H1 (cell line): ENCODE data around the gene CCBE1. TPM values are rescaled to one million over a fixed set of nuclear protein-coding genes. Genes with fewer than 3 reads are reported as not detected.

Experiments used
- CTCF ChIA-PET: fragments of 300-600 bp; sonication (Branson Sonifier 250); formaldehyde crosslinking; loops from one replicate; lab custom pipeline; 2021; ENCODE audit not compliant: partially characterized antibody; lab: Charles Lee
- POLR2A ChIA-PET: fragments of 300-600 bp; sonication (Branson Sonifier 250); formaldehyde crosslinking; loops from one replicate; lab custom pipeline; 2021; ENCODE audit warnings: inconsistent platforms; ENCODE audit not compliant: partially characterized antibody; lab: Charles Lee
- DNase-seq, 2 experiments: peaks; one replicate each; pipeline versions ENCODE4 v3.0.0 to v3.0.0-alpha.2; 2010 to 2022; ENCODE audit warnings: low spot score in 2 of 2, low read depth in 1 of 2, mixed read lengths in 1 of 2
- FAIRE-seq: peaks from 2 replicates; lab custom pipeline; 2011; peaks lifted over from hg19 to GRCh38; lab: Jason Lieb, UNC
- H2AFZ ChIP-seq: 2 replicates; pipeline ENCODE4 v1.8.1; 2012; ENCODE audit warnings: low read length, inconsistent platforms
- H2AK5ac ChIP-seq: 2 replicates; pipeline ENCODE4 v1.6.1; 2013; ENCODE audit warnings: low read depth, low read length
- H2BK120ac ChIP-seq: replicated peaks from 2 replicates; pipeline ENCODE3; 2013; ENCODE audit warnings: low read depth, low read length, inconsistent platforms
- H2BK12ac ChIP-seq: 2 replicates; pipeline ENCODE4 v1.6.1; 2013; ENCODE audit warnings: low read depth, low read length
- H2BK15ac ChIP-seq: 2 replicates; pipeline ENCODE4 v1.6.1; 2013; ENCODE audit warnings: low read length
- H2BK20ac ChIP-seq: 2 replicates; pipeline ENCODE4 v1.6.1; 2013; ENCODE audit warnings: low read length
- H2BK5ac ChIP-seq: 2 replicates; pipeline ENCODE4 v1.6.1; 2013; ENCODE audit warnings: low read depth, low read length
- H3K14ac ChIP-seq: 2 replicates; pipeline ENCODE4 v1.6.1; 2013; ENCODE audit warnings: inconsistent platforms; ENCODE audit not compliant: insufficient read length
- H3K18ac ChIP-seq: 2 replicates; pipeline ENCODE4 v1.6.1; 2013; ENCODE audit warnings: low read length; ENCODE audit errors: extremely low read depth
- H3K23ac ChIP-seq: 2 replicates; pipeline ENCODE4 v1.6.1; 2013; ENCODE audit warnings: inconsistent platforms; ENCODE audit not compliant: insufficient read length
- H3K23me2 ChIP-seq: 2 replicates; pipeline ENCODE4 v1.6.1; 2013; ENCODE audit warnings: low read depth, low read length
- H3K27ac ChIP-seq: 2 replicates; pipeline ENCODE4 v1.6.1; 2011; ENCODE audit warnings: low read depth, low read length, inconsistent platforms
- H3K27me3 ChIP-seq, 4 experiments: replicated peaks in 1 of 4; 1 replicate in 1 of 4; 2 replicates in 3 of 4; pipeline versions ENCODE4 v1.6.1 to v1.8.1; 2011 to 2013; ENCODE audit warnings: low read length in 3 of 4, mild to moderate bottlenecking in 3 of 4, inconsistent platforms in 2 of 4, mixed read lengths in 2 of 4, moderate library complexity in 1 of 4; ENCODE audit not compliant: control insufficient read depth in 3 of 4, insufficient read depth in 3 of 4; ENCODE audit errors: extremely low read depth in 1 of 4
- H3K36me3 ChIP-seq, 4 experiments: 2 replicates each; pipeline versions ENCODE4 v1.6.1 to v1.8.1; 2011 to 2013; ENCODE audit warnings: mild to moderate bottlenecking in 4 of 4, low read length in 3 of 4, moderate library complexity in 2 of 4, control low read depth in 1 of 4, inconsistent platforms in 1 of 4; ENCODE audit not compliant: insufficient read depth in 4 of 4, control insufficient read depth in 2 of 4
- H3K4ac ChIP-seq: replicated peaks from 2 replicates; pipeline ENCODE3; 2013; ENCODE audit warnings: low read length, low read depth, mixed read lengths, inconsistent platforms; ENCODE audit not compliant: insufficient read length
- H3K4me1 ChIP-seq, 4 experiments: replicated peaks in 1 of 4; 1 replicate in 1 of 4; 2 replicates in 3 of 4; pipeline versions ENCODE4 v1.6.1 to v1.8.1; 2011 to 2013; ENCODE audit warnings: low read length in 3 of 4, inconsistent platforms in 2 of 4, mixed read lengths in 1 of 4; ENCODE audit not compliant: insufficient read depth in 4 of 4, control insufficient read depth in 3 of 4
- H3K4me2 ChIP-seq, 2 experiments: 2 replicates each; pipeline versions ENCODE4 v1.6.1 to v1.8.1; 2011 to 2013; ENCODE audit warnings: low read depth in 2 of 2, low read length in 2 of 2, control low read depth in 1 of 2, inconsistent platforms in 1 of 2, mild to moderate bottlenecking in 1 of 2; ENCODE audit not compliant: insufficient read depth in 1 of 2
- H3K4me3 ChIP-seq, 4 experiments: fragments of 200-600, 300-600 bp in 1 of 4; sonication (generic), shearing (Covaris generic), sonication (Bioruptor Twin) in 1 of 4; 2 replicates each; pipeline versions ENCODE4 v1.5.1 to v1.8.1; 2011 to 2016; ENCODE audit warnings: low read length in 4 of 4, low read depth in 3 of 4, control low read depth in 2 of 4, inconsistent platforms in 2 of 4, mild to moderate bottlenecking in 2 of 4, mixed read lengths in 1 of 4, moderate library complexity in 1 of 4; ENCODE audit not compliant: insufficient read depth in 2 of 4; ENCODE audit errors: extremely low read depth in 1 of 4
- H3K56ac ChIP-seq: replicated peaks from 2 replicates; pipeline ENCODE3; 2013; ENCODE audit warnings: low read depth, mild to moderate bottlenecking, mixed read lengths, low read length, inconsistent platforms; ENCODE audit not compliant: insufficient read length
- H3K79me1 ChIP-seq: 2 replicates; pipeline ENCODE4 v1.6.1; 2013; ENCODE audit warnings: low read depth, low read length, control low read depth
- H3K79me2 ChIP-seq, 2 experiments: 2 replicates each; pipeline versions ENCODE4 v1.6.1 to v1.8.1; 2012 to 2013; ENCODE audit warnings: low read length in 2 of 2, mild to moderate bottlenecking in 2 of 2, inconsistent platforms in 1 of 2; ENCODE audit not compliant: insufficient read depth in 2 of 2, control insufficient read depth in 1 of 2
- H3K9ac ChIP-seq, 4 experiments: replicated peaks in 1 of 4; 1 replicate in 1 of 4; 2 replicates in 3 of 4; pipeline versions ENCODE4 v1.6.1 to v1.8.1; 2011 to 2013; ENCODE audit warnings: low read depth in 3 of 4, low read length in 3 of 4, control low read depth in 2 of 4, mild to moderate bottlenecking in 2 of 4, moderate library complexity in 2 of 4, inconsistent platforms in 1 of 4; ENCODE audit errors: extremely low read depth in 1 of 4
- H3K9me3 ChIP-seq, 2 experiments: 2 replicates each; pipeline versions ENCODE4 v1.6.1 to v1.8.1; 2012 to 2013; ENCODE audit warnings: mild to moderate bottlenecking in 2 of 2, moderate library complexity in 2 of 2, control low read depth in 1 of 2, inconsistent platforms in 1 of 2, low read depth in 1 of 2, low read length in 1 of 2, mixed read lengths in 1 of 2; ENCODE audit not compliant: insufficient read depth in 2 of 2
- H4K20me1 ChIP-seq, 2 experiments: replicated peaks in 1 of 2; 2 replicates each; pipeline versions ENCODE3 to v1.8.1; 2011 to 2013; ENCODE audit warnings: inconsistent platforms in 2 of 2, low read length in 2 of 2, mild to moderate bottlenecking in 1 of 2; ENCODE audit not compliant: insufficient read depth in 2 of 2, control insufficient read depth in 1 of 2
- H4K5ac ChIP-seq: 2 replicates; pipeline ENCODE4 v1.6.1; 2013; ENCODE audit warnings: low read length, low read depth, mixed read lengths, inconsistent platforms; ENCODE audit not compliant: insufficient read length
- H4K8ac ChIP-seq: 2 replicates; pipeline ENCODE4 v1.8.0; 2013; ENCODE audit warnings: mild to moderate bottlenecking, moderate library complexity, low read length, inconsistent platforms; ENCODE audit not compliant: insufficient read depth; ENCODE audit errors: extremely low read depth
- H4K91ac ChIP-seq: replicated peaks from 2 replicates; pipeline ENCODE3; 2013; ENCODE audit warnings: low read length, mixed read lengths, inconsistent platforms; ENCODE audit not compliant: insufficient read length
- CHD2 ChIP-seq: IDR thresholded peaks from 2 replicates; pipeline ENCODE4 v1.6.1; 2012; ENCODE audit warnings: low read length, improper control_type of control experiment
- EZH2 ChIP-seq: fragments of 200-600 bp; sonication (generic); IDR thresholded peaks from 2 replicates; pipeline ENCODE4 v1.7.1; 2012; ENCODE audit warnings: low read depth, mild to moderate bottlenecking, moderate library complexity, low read length, inconsistent platforms; ENCODE audit not compliant: severe bottlenecking
- JUND ChIP-seq: IDR thresholded peaks from 2 replicates; pipeline ENCODE4 v1.6.1; 2011; ENCODE audit warnings: mild to moderate bottlenecking, improper control_type of control experiment, low read length
- RXRA ChIP-seq: IDR thresholded peaks from 2 replicates; pipeline ENCODE4 v1.6.1; 2011; ENCODE audit warnings: low read depth, mild to moderate bottlenecking, low read length, moderate library complexity; ENCODE audit not compliant: insufficient read depth
- SIRT6 ChIP-seq: IDR thresholded peaks from one replicate; pipeline ENCODE4 v1.7.1; 2012; ENCODE audit warnings: low read length, inconsistent platforms
- SP1 ChIP-seq: IDR thresholded peaks from 2 replicates; pipeline ENCODE4 v1.6.1; 2011; ENCODE audit warnings: low read depth, low read length
- WGBS, 2 experiments: shearing (Covaris generic) in 1 of 2; methylation state at CpG; one replicate each; pipeline versions ENCODE4 v1.1.6 to v1.1.7; 2013 to 2015; ENCODE audit warnings: low lambda C conversion rate in 2 of 2, mixed read lengths in 2 of 2, inconsistent platforms in 1 of 2, low coverage in 1 of 2, missing lambda C conversion rate in 1 of 2; ENCODE audit not compliant: insufficient replicate concordance in 2 of 2, insufficient coverage in 1 of 2, insufficient read length in 1 of 2; ENCODE audit errors: extremely low coverage in 1 of 2, missing lambda C conversion rate in 1 of 2; 5-methylcytosine and 5-hydroxymethylcytosine counted together
- polyA plus RNA-seq, 7 experiments: library from polyadenylated mRNA; depleted of rRNA in 3 of 7; stranded (reverse) in 5 of 7; unstranded in 2 of 7; fragments of >200 nt in 5 of 7; fragments of 200-250 nt in 2 of 7; gene quantifications; 1 replicate in 5 of 7; 2 replicates in 1 of 7; 4 replicates in 1 of 7; pipeline versions ENCODE4 v1.2.1 to v1.2.3, GENCODE V29; 2011 to 2013; ENCODE audit warnings: missing spikeins in 2 of 7, mixed read lengths in 2 of 7
- total RNA-seq: library from RNA; stranded (reverse); fragmentation: NEBNext Ultra II Directional; extraction: Animal tissue kit (Norgen Biotek cat#: 25700); gene quantifications from 2 replicates; pipeline ENCODE4 v1.2.1, GENCODE V29; 2021
- TF ChIP-seq, protein P1 (sequence below): IDR thresholded peaks from 2 replicates; pipeline ENCODE4 v1.6.1; 2011; ENCODE audit warnings: low read depth, mild to moderate bottlenecking, low read length; ENCODE audit not compliant: insufficient read depth
- TF ChIP-seq, protein P2 (sequence below): IDR thresholded peaks from 2 replicates; pipeline ENCODE4 v1.6.1; 2012; ENCODE audit warnings: low read length, inconsistent platforms

The CCBE1 gene
- total and polyA plus RNA-seq, 2 of the 8 experiments (the other 6 are each of a cell fraction or from before 2014, with no cell fraction given), result 2.1 to 2.6 TPM

DNA sequence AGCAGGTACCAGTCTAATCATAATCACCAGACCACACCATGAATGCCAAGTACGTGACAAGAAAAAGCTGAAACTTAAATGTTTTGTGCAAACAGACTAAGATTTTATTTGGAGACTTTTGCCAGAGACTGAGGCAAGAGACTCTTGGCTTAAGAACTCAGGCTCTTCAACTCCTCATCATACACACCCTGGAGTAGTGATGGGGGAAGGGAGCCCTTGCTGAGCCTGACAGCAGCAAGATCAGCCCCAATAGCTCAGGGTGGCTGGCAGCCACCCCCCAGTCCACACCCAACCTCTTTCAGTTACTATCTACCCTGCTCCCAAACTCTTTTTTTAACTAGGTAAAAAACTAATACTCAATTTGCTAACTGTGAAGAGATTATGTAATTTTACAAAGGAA lies 114.8 kb downstream of the CCBE1 start:
- H3K23ac ChIP-seq, result no peak overlapping the region
- WGBS, 2 experiments, result 71% methylated on average over 1 of the region's 1 CpG; no CpG with 5 or more reads in 1 of the 2 experiments

More for the DNA sequence above, 114.8 kb downstream of the CCBE1 start:
- H3K9me3 ChIP-seq, result no peaks in the 10 kb centered on the region
- H2BK5ac ChIP-seq, result no peak overlapping the region
- no peaks in the 10 kb centered on the region for H3K27me3 ChIP-seq
- no peak overlapping the region for H2BK20ac ChIP-seq
- no peak overlapping the region for H4K8ac ChIP-seq
- no peaks in the 10 kb centered on the region for H3K79me1 ChIP-seq
- no peaks in the 10 kb centered on the region for H4K20me1 ChIP-seq
- no peak overlapping the region for H3K4me2 ChIP-seq
- H3K4ac ChIP-seq, result no peak overlapping the region
- H3K4me1 ChIP-seq, result no peaks in the 10 kb centered on the region
- TF ChIP-seq JUND, result no peak
- TF ChIP-seq SP1, result no peak
- TF ChIP-seq, protein P1, sequence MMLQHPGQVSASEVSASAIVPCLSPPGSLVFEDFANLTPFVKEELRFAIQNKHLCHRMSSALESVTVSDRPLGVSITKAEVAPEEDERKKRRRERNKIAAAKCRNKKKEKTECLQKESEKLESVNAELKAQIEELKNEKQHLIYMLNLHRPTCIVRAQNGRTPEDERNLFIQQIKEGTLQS, result no peak
- TF ChIP-seq, protein P2, sequence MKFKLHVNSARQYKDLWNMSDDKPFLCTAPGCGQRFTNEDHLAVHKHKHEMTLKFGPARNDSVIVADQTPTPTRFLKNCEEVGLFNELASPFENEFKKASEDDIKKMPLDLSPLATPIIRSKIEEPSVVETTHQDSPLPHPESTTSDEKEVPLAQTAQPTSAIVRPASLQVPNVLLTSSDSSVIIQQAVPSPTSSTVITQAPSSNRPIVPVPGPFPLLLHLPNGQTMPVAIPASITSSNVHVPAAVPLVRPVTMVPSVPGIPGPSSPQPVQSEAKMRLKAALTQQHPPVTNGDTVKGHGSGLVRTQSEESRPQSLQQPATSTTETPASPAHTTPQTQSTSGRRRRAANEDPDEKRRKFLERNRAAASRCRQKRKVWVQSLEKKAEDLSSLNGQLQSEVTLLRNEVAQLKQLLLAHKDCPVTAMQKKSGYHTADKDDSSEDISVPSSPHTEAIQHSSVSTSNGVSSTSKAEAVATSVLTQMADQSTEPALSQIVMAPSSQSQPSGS, result no peak
- TF ChIP-seq EZH2, result no peak
- no peak for TF ChIP-seq CHD2
- no peak for TF ChIP-seq RXRA
- TF ChIP-seq SIRT6, result no peak
- no peak overlapping the region for H3K27ac ChIP-seq
- H3K36me3 ChIP-seq, result no peaks in the 10 kb centered on the region
- H2AFZ ChIP-seq, result no peak overlapping the region
- POLR2A ChIA-PET, result no interaction called here
- H2BK15ac ChIP-seq, result no peak overlapping the region
- CTCF ChIA-PET, result no interaction called here
- H2BK120ac ChIP-seq, result no peak overlapping the region
- H3K79me2 ChIP-seq, result no peaks in the 10 kb centered on the region
- H4K91ac ChIP-seq, result no peak overlapping the region
- no peak overlapping the region for H2BK12ac ChIP-seq
- H3K18ac ChIP-seq, result no peak overlapping the region
- no peaks in the 10 kb centered on the region for H3K23me2 ChIP-seq
- no peak overlapping the region for H3K9ac ChIP-seq
- H4K5ac ChIP-seq, result no peak overlapping the region
- no peak overlapping the region for H3K56ac ChIP-seq
- H3K14ac ChIP-seq, result no peak overlapping the region
- H2AK5ac ChIP-seq, result no peak overlapping the region
- H3K4me3 ChIP-seq, result no peak overlapping the region
- no peak for FAIRE-seq
- no peak for DNase-seq
